Sigmoid colon (tissue), 4 donors: Measurements from ENCODE around the gene NEK6.

Experiments
- CTCF ChIP-seq, 4 experiments: fragments of 450-650 bp in 3 of 4; fragments of 200-600 bp in 1 of 4; IDR thresholded peaks; one replicate each; pipeline ENCODE4 v1.5.1; 2016 to 2019; ENCODE audit warnings: antibody characterized with exemption in 4 of 4, mild to moderate bottlenecking in 3 of 4, moderate library complexity in 2 of 4
- EP300 ChIP-seq, 4 donors: sonication (generic); formaldehyde crosslinking; IDR thresholded peaks; one replicate each; pipeline ENCODE4 v1.6.1; 2017; ENCODE audit warnings: antibody characterized with exemption in 4 of 4
- POLR2A ChIP-seq, 2 donors: fragments of 450-650 bp; IDR thresholded peaks; one replicate each; pipeline ENCODE4 v1.6.1; 2016; ENCODE audit warnings: antibody characterized with exemption in 2 of 2, mild to moderate bottlenecking in 2 of 2, moderate library complexity in 2 of 2
- POLR2AphosphoS5 ChIP-seq, 4 donors: sonication (generic); formaldehyde crosslinking; IDR thresholded peaks; one replicate each; pipeline ENCODE4 v1.6.1; 2017; ENCODE audit warnings: antibody characterized with exemption in 4 of 4

- TF ChIP-seq CTCF (IDR thresholded peaks at IDR 0.05): no peak
- TF ChIP-seq POLR2A (IDR thresholded peaks at IDR 0.05): no peak
- TF ChIP-seq POLR2AphosphoS5 (IDR thresholded peaks at IDR 0.05): no peak
- no peak for TF ChIP-seq EP300 (IDR thresholded peaks at IDR 0.05)
These were observed 68.1 kb downstream of the NEK6 start for GRCh38 chr9:124325816-124326215.
